ENCODE results near the gene ARL6IP4.

Gene ARL6IP4

DNA sequence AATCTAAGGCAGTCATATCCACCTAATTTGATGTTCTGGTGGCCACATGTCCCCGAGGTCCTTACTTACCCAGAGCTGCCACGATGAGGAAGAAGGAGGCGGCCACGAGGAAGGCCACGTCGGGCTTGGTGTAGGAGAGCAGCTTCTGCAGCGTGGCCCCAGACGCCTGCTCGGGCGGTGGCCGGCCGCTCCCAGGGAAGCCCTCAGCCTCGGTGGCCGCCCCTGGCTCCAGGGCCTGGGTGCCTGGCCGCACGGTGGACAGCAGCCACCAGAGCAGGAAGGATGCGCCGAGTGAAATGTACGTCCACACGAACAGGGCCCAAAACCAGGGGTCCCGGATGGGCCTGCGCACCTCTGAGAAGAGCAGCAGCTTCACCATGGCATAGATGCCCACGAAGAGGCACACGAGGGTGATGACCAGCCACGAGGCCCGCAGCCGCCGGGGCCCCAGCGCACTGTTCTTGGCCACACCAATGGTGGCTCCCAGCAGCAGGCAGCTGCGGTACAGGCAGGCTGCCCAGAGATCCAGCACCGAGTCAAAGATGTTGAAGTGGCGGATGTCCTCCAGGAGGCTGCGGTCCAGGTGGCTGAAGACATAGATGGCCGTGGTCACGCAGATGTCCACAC lies 20.8 kb upstream of the ARL6IP4 start:
- no peak for DNase-seq

DNA sequence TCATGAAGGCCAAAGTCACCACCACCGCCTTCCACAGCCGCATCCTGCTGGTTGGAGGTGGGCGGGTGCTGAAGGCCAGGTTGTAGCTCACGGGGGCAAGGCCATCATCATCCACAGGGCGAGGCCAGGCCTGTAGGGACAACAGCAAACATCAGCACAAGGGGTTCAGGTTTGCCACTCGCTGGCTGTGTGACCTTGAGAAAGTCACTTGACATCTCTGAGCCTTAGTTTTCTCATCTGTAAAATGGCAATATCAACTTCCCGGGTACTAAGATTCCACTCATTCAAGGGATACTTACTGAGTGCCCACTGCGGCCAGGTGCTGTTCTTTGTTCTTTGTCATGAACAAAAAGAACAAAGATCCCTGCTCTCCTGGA lies 20.3 kb upstream of the ARL6IP4 start:
- no peak for DNase-seq

DNA sequence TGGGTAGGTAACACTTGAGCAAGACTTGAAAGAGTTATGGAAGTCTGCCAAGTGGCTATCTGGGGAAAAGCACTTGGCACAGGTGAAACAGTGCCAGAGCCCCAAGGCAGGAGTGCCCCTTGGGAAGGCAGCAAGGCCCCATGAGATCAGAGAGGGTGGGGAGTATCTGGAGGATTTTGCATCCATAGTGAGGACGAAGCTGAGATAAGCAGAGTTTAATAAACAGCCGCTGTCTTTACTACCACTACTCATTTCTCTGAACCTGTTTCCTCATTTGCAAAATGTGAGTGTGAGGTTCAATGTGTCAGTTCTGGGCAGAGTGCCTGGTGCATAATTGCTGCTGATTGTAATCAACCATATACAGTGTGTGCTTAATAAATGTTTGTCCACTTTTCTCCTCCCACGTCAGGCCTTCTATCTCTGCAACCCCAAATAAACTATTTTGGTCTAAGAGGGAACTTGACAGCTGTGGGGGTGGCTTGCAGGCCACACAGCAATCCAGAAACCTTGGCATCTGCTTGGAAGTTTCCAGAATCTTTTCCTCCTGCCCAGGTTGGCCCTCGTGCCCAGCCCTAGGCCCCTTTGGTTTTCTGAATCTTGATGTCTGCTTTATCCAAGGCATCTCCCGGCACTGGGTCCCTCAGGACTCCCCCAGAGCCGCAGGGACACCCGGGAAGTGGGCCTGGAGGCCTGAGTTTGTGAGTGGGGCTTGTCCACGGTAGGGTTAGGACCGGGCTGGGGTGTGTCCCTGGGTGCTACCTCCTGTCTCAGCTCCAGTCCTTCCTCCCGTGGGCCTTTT lies 18.8 kb upstream of the ARL6IP4 start:
- DNase-seq, result peak; percentile 21 to 67

DNA sequence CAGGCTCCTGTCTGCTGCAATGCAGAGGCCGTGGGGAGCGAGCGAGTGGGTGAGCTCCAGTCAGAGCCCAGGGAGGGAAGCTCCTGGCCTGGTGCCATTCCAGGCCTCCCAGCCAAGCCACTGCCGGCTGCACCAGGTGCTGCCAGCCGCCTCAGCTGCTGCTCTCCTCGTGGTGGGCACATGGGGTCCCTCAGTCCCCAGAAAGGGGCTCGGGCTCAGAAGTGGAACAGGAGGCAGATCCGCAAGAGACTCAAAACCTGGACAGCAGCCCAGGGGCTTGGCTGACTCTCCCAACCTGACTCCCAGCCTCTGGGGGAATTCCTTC lies 16.6 kb upstream of the ARL6IP4 start:
- peak; percentile 22 to 75 for DNase-seq

DNA sequence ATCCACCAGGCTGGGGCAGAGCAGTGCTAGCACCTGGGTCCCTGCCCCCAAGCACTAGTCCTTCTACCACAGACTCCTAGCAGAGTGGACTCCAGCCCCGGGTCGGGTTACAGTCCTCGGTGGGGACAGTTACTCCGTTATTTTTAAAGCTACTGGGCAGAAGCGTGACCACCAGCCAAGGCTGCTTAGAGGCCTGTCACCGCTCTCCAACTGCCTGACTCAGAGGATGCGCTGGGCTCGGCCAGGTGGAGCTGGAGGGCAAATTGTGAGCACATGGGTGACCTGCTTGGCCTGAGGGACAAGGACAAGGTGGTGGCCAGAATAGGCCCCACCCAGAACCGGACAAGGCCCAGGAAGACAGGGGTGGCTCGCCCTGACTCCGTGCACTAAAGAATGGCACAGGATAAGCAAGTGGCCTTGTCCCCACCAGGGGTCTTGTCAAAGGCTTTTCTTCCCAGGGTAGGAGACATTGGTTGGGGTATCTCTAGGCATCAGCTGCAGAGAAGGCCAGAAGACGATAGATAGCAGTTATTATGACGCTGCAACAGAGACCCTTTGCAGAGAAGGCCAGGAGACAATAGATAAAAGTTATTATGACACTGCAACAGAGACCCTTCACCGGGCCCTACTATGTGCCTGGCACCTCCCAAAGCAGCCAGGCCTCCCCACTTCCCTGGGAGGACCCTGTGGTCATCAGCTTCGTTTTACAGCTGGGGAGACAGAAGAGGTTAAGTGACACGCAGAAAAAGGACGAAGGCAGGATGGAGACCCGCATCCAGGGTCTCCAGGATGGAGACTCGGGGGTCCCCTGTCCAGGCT lies 15.8 kb upstream of the ARL6IP4 start:
- no peak for DNase-seq

DNA sequence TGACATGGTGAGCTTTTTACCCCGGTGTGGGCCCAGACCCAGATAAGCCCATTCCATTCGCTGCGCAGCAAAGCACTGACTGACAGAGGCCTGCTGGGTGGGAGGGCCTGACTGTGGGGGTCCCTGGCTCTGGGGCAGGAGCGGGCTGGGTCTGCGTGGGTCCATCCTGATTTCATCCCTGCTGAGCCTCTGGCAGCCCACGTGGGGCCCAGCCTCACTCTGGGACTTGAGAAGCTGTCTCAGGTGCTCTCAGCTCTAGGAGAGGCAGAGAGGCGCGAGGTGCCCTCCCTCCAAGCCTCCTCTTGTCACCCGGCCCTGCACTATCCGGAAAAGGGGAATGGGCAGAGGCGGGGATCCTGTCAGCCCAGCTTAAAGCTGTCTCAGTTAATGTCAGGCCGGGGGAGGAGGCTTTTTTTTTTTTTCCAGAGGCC lies 15.1 kb upstream of the ARL6IP4 start:
- no peak for DNase-seq

DNA sequence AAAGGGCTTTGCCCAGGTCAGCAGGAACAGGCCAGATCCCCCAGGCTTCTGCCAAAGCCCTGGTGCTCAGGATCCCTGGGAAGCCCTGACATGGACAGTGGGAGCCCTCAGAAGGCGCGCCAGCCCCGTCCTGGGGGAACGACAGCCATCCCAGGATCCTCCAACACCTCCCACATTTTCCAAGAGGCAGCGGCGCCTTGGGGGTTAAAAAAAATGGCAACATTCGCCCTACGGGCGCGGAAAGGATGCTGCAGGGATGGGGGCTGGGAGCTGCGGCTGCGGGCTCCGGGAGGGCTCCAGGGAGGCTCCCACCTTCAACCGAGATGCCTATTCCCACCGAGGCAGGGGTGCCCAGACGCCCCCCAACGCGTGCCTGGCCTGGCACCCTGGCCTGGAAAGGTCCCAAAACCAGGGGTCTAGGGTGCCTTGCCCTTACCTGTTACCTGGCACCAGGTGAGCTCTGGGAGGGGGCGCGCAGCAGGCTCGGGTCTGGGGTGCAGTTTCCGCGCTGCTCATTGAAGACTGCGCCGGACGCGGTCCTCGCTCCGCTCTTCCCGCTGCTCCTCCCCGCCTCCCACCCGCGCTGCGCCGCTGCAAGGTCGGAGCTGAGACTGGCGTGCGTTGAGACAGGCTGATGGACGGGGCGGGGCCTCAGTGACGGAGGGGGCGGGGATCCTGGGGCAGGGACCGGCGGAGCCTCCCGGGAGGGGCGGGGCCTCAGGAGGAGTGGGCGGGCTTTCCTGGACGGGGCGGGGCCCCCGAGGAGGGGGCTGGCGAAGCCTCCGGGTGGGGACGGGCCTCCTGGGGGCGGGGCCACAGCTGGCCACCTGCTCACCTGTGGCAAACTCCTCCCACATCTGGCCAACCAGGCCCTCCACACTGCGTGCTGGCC lies 14.4 kb upstream of the ARL6IP4 start, which contains the start of gene ABCB9:
Gene ABCB9 (minus strand): TSS at position 613 of the 892 bp plus-strand sequence. CDS start 6,228 bp downstream, outside the sequence.
- peak; percentile 91 to 95 for DNase-seq

DNA sequence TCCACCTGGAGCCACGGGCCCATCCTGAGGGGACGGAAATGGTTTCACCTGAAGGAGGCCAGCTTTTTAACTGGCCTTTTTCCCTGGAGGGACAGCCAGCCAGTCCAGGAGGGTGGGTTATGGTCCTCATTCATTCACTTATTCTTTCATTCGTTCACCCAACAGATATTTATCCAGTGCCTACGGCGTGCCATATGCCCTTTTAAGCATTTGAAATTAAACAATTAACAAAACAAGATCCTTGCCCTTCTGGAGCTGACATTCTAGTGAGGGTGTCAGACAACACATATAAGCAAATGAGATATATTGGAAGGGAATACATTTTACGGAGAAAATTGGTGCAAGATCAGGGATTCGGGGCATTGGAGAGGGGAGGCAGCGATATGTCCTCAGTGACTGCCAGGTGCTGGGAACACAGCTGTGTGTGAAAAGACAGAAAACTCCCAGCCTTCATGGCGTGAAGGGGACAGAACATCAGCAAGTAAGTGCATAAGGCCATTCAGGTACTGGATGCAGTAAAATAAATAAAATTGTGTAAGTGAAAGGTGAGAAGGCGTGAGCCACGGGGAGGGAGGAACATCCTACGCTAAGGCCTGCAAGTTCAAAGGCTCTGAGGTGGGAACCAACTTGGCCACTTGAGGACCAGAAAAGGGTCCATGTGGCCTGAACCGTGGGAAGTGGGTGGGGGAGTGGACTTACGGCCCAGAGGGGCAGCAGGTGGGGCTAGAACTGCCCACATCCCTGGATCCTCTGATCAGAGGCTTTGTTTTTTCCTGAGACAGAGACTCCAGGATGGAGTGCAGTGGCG lies 13.5 kb upstream of the ARL6IP4 start:
- no peak for DNase-seq

DNA sequence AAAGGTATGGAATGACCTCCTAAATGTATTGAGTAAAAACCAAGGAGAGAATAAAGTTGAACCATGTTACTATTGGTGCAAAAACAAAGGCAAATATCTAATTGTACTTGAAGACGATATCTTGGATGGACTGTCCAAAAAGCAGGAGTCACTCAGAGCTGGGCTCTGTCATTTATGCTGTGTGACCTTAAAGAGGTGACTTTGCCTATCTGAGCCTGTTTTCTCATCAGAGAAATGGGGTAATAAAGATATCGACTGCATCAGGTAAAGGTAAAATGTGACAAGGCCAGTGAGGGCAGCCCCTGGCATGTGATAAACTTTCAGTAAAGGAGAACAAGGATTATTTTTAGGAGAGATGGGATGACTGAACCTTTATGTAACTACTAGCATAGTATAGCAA lies 12.4 kb upstream of the ARL6IP4 start:
- DNase-seq, result no peak

DNA sequence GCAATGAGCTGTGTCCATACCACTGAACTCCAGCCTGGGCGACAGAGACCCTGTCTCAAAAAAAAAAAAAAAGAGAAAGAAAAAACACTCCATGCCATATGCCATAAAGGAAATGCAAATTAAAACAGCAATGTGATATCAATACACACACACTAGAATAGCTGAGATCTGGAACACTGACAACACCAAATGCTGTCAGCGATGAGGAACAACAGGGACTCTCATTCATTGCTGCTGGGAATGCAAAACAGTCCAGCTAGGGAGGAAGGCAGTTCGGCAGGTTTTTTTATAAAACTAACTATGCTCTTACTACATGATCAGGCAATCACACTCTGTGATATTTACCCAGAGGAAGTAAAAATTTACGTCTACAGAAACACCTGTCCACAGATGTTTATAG lies 10.8 kb upstream of the ARL6IP4 start:
- no peak for DNase-seq

DNA sequence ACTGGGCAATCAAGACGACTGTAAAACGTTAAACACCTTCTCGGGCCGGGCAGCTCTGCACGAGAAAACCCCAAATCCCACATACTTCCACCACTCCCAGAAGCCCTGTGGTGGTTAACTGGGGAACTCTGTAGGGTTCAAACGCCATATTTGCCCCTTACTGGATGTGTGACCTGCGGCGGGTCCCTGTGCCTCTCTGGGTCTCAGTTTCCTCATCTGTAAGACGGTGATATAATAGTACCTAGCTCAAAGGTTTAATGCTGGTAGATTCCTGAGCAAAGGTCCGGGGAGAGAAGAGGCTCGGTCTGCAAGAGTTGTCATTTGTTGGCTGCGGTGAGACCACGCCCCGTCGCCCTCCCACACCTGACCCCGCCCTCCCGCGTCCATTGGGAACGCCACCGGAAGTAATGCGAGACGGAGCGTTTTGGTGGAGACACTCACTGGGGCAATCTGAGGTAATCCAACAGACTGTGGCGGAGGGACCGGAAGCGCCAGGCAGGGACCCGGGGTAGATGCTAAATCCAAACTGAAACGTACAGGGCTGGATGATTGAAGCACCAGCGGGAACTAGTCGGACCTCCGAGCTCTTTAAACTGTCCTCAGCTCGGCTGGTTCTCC lies 6.1 kb upstream of the ARL6IP4 start:
- peak; percentile 99 for DNase-seq

DNA sequence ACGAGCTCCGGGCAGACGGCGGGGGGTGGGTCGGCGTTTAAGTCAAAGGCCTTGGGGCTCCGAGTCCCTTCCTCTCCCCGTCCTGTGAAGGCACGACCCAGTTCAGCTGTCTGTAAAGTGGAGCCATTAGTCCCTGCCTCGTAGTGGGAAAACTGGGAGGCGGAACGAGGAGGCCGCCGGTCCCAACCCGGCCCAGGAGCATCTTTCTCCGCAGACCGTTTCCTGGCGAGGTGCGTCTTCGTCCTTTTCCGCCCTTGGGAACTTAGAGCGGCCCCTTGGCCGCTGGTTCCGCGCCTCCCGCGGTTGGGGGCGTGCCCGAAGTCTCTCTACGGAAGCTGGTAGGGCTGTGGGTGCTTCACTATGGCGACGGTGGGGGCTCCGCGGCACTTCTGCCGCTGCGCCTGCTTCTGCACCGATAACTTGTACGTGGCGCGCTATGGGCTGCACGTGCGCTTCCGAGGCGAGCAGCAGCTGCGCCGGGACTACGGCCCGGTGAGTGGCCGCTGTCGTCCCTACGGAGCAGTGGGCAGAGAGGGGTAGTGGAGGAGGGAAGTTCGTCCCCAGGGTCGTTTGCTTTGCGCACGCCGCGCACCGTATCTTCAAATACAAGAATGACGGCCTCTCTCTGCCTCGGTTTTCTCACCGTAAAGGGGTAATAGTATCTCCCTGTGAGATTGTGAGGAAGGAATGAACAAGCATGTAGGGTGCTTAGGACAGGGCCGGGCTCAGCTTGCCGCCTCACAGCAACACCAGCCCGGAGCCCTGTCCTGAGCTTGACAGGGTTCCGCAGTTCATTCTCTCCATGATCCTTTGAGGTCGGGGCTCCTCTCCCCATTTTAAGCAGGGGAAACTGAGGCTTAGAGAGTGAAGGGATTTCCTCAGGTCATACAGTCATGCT lies 5.3 kb upstream of the ARL6IP4 start, which contains the start of gene OGFOD2:
Gene OGFOD2 (plus strand): TSS at position 353 of the 898 bp plus-strand sequence. CDS start 8 bp downstream, at position 361.
- DNase-seq, result peak; percentile 93 to 96

DNA sequence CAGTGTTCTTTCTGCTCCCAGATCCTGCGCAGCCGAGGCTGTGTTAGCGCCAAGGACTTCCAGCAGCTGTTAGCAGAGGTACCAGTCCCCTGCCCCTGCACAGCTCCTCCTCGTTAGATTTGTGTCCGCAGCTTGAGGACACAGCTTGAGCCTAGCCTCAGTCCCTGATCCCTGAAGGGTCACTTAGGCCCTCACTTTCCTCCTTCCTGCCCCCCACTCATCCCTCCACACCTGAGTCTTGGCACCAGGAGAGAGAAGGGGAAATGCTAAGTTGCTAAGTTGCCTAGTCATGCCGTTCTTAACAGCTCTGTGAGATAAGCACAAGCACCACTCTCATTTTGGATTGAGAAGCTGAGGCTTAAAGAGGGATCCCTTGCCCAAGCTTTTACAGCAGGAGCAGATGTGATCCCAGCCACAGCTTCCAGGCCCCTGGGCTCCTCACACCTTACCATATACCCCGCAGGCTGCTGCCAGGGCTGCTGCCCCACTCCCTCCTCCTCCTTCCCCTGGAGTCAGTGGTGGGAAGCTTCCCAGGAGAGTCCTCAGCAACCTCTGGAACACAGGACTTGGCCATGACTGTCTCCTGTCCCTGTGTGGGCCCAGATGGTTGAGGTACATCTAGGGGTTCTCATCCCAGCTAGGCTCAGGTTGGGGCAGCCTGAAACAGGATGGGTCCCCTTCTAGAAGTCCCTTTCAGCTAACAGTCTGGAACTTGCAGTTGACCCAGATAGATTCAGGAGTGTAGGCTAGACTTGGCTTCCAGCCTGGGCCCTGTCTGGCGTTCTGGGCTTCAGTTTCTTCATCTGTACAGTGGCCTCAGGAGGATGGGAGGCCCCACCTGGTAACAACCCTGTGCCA lies 4.5 kb upstream of the ARL6IP4 start:
- DNase-seq, result no peak

DNA sequence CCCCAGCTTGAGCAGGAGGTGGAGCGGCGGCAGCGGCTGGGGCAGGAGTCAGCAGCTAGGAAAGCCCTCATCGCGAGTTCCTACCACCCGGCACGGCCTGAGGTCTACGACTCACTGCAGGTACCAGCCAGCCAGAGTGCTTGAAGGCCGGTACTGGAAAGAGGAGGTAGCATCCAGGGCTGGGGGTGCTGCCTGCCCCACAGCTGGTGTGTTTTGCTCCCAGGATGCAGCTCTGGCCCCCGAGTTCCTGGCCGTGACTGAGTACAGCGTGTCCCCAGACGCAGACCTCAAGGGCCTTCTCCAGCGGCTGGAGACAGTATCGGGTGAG lies 3.9 kb upstream of the ARL6IP4 start:
- no peak for DNase-seq

DNA sequence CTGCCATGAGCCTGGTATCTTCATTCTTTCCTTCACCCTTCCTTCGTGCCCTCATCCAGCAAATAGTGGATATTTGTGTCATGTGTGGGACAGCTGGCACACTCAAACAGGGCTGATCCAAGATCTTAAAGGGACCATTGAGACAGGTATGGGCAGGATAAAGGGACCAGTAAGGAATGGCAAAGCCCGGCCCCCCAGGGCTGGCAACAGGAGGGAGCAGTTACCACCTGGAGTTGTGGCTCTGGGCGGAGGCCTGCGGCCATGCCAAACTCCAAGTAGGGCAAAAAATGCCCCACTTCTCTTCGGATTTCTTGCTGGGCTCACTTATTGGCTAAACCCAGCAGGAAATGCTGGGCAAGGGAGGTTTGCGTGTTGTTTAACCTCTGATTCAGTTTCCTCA lies 3.3 kb upstream of the ARL6IP4 start:
- no peak for DNase-seq

DNA sequence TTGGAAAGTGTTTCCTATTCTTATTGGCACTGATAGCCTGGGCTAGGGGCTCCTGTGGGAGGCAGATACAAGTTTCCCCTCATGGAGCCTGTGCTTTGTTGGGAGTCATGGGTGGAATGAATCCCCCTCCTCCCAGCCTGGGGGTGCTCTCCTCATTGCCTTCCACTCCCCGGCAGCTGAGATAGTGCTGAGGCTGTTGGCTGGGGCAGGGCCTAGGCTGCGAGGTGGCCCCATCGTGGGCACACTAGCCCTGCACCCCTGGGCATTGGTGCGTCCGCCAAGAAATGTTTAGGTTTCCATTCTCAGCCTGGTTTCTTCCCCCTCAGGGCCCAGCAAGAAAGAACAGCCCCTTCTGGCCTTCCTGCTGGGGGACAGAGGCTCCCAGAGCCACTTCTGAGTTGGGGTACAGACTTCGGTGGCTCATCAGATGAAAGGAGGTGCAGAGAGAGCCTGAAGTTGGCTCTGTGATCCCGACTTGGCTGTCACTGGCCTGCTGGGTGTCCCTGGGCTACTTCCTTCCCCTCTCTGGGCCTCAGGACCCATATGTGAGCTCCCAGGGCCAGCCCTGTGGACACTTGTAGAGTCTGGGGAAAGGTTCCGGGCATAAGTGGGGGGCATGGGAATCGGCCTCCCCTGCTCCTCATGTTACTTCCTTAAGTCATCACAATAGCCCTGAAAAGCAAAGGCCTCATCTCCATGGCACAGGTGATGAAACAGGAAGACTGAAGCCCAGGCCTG lies 2.7 kb upstream of the ARL6IP4 start:
- DNase-seq, result no peak

DNA sequence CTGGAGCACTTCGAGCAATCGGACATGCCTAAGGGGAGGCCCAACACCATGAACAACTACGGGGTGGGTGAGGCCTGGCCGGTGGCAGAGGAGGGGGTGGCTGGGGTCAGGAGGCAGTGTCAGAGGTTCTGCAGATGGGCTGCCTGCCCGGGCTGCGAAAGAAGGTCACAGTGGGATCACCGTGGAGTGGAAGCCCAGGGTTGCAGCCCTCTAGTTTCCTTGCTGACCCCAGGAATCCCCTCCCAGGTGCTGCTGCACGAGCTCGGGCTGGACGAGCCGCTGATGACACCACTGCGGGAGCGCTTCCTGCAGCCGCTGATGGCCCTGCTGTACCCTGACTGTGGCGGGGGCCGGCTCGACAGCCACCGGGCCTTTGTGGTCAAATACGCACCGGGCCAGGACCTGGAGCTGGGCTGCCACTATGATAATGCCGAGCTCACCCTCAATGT lies 1.9 kb upstream of the ARL6IP4 start:
- no peak for DNase-seq
